ENCODE results near the gene PDE1A.

DNA sequence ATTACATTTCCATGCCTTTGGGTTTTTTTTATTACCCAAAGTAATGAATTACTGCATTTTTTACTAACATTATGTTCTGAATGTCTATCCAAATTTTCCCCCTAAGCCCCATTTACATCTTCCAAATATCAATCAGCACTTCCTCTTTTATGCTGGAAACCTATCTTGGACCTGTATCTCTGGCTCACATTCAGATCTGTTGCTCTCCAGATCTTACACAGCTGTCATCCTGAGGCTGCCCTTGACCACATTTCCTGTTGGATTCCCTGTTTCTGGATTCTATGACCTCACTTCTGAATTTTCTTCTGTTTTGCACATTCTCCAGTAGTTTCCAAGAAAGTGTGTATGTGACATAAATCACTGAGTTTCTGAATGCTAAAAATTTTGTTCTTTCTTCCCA lies 146.7 kb downstream of the PDE1A start:
- TF ChIP-seq, protein P1, sequence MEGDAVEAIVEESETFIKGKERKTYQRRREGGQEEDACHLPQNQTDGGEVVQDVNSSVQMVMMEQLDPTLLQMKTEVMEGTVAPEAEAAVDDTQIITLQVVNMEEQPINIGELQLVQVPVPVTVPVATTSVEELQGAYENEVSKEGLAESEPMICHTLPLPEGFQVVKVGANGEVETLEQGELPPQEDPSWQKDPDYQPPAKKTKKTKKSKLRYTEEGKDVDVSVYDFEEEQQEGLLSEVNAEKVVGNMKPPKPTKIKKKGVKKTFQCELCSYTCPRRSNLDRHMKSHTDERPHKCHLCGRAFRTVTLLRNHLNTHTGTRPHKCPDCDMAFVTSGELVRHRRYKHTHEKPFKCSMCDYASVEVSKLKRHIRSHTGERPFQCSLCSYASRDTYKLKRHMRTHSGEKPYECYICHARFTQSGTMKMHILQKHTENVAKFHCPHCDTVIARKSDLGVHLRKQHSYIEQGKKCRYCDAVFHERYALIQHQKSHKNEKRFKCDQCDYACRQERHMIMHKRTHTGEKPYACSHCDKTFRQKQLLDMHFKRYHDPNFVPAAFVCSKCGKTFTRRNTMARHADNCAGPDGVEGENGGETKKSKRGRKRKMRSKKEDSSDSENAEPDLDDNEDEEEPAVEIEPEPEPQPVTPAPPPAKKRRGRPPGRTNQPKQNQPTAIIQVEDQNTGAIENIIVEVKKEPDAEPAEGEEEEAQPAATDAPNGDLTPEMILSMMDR (IDR thresholded peaks at IDR 0.05) = no peak
- TF ChIP-seq POLR2A (IDR thresholded peaks at IDR 0.05) = no peak
